ENCODE measurements around the gene COLGALT1.
"Not testable (repeated sequence)": the region's sequence is repeated elsewhere in the genome, so short reads cannot be mapped to it uniquely, and the experiment has no call there.

COLGALT1 gene

GRCh38 chr19:17555480-17555928, at the start of gene COLGALT1:
Gene COLGALT1 (plus strand): TSS chr19:17555649. CDS start chr19:17555714, 65 bp downstream.
- FAIRE-seq (peak; percentile 33), DNase-seq (ENCODE audit: insufficient read length, low spot score) (peak; percentile 97)
- TF ChIP-seq POLR2A (IDR thresholded peaks at IDR 0.05; ENCODE audit: low read depth, low read length): 0 out of 2 replicates have a peak, but pooled peaks have one; percentile 37

GRCh38 chr19:17506745-17507144, 48.7 kb upstream of the COLGALT1 start:
- TF ChIP-seq POLR2A (IDR thresholded peaks at IDR 0.05; ENCODE audit: low read depth, low read length): no peak
- DNase-seq (ENCODE audit: insufficient read length, low spot score): no peak
- no peak for FAIRE-seq

GRCh38 chr19:17508558-17508933, 46.9 kb upstream of the COLGALT1 start:
- not testable (repeated sequence) for DNase-seq (ENCODE audit: insufficient read length, low spot score); FAIRE-seq

GRCh38 chr19:17510220-17510993, 45.0 kb upstream of the COLGALT1 start:
- no peak for TF ChIP-seq POLR2A (IDR thresholded peaks at IDR 0.05; ENCODE audit: low read depth, low read length)
- DNase-seq (ENCODE audit: insufficient read length, low spot score) (no peak), FAIRE-seq (no peak)

GRCh38 chr19:17511724-17512573, 43.5 kb upstream of the COLGALT1 start:
- FAIRE-seq (no peak), DNase-seq (ENCODE audit: insufficient read length, low spot score) (no peak)
- 0 out of 2 replicates have a peak, but pooled peaks have one; percentile 36 for TF ChIP-seq POLR2A (IDR thresholded peaks at IDR 0.05; ENCODE audit: low read depth, low read length)

GRCh38 chr19:17512574-17512939, 42.9 kb upstream of the COLGALT1 start:
- DNase-seq (ENCODE audit: insufficient read length, low spot score): no peak
- no peak for TF ChIP-seq POLR2A (IDR thresholded peaks at IDR 0.05; ENCODE audit: low read depth, low read length)
- no peak for FAIRE-seq

- no peak for TF ChIP-seq POLR2A (IDR thresholded peaks at IDR 0.05; ENCODE audit: low read depth, low read length)
- DNase-seq (ENCODE audit: insufficient read length, low spot score) (no peak), FAIRE-seq (no peak)
Measured at GRCh38 chr19:17515408-17516149, 39.9 kb upstream of the COLGALT1 start.

- no peak for TF ChIP-seq POLR2A (IDR thresholded peaks at IDR 0.05; ENCODE audit: low read depth, low read length)
- DNase-seq (ENCODE audit: insufficient read length, low spot score): no peak
- no peak for FAIRE-seq
Measured at GRCh38 chr19:17517898-17518297, 37.6 kb upstream of the COLGALT1 start.

- not testable (repeated sequence) for DNase-seq (ENCODE audit: insufficient read length, low spot score); FAIRE-seq
Measured at GRCh38 chr19:17518654-17519053, 36.8 kb upstream of the COLGALT1 start.

GRCh38 chr19:17519967-17520366, 35.5 kb upstream of the COLGALT1 start:
- no peak for TF ChIP-seq POLR2A (IDR thresholded peaks at IDR 0.05; ENCODE audit: low read depth, low read length)
- DNase-seq (ENCODE audit: insufficient read length, low spot score) (no peak), FAIRE-seq (no peak)

GRCh38 chr19:17520865-17521264, 34.6 kb upstream of the COLGALT1 start:
- TF ChIP-seq POLR2A (IDR thresholded peaks at IDR 0.05; ENCODE audit: low read depth, low read length): no peak
- no peak for DNase-seq (ENCODE audit: insufficient read length, low spot score)
- FAIRE-seq: no peak

- no peak for TF ChIP-seq POLR2A (IDR thresholded peaks at IDR 0.05; ENCODE audit: low read depth, low read length)
- DNase-seq (ENCODE audit: insufficient read length, low spot score) (no peak), FAIRE-seq (no peak)
Measured at GRCh38 chr19:17522988-17523872, 32.2 kb upstream of the COLGALT1 start.

- DNase-seq (ENCODE audit: insufficient read length, low spot score) (no peak), FAIRE-seq (no peak)
- TF ChIP-seq POLR2A (IDR thresholded peaks at IDR 0.05; ENCODE audit: low read depth, low read length): no peak
Measured at GRCh38 chr19:17524651-17525050, 30.8 kb upstream of the COLGALT1 start.

Measured in H54 (cell line).